Neural progenitor cell (in vitro differentiated cells): ENCODE data around the gene PRKCB. TPM values are rescaled to one million over a fixed set of nuclear protein-coding genes. Genes with fewer than 3 reads are reported as not detected.

ENCODE experiments used
- DNase-seq: peaks from one replicate; pipeline ENCODE4 v3.0.0-alpha.2; 2016; ENCODE audit warnings: low spot score
- H2AFZ ChIP-seq: fragments of 200-600 bp; sonication (generic); replicated peaks from 2 replicates; pipeline ENCODE4 v1.6.1; 2016; ENCODE audit warnings: antibody characterized with exemption
- H3F3A ChIP-seq: fragments of 200-600 bp; sonication (generic); 2 replicates; pipeline ENCODE4 v1.6.1; 2016; ENCODE audit warnings: antibody characterized with exemption, low read depth
- H3K27ac ChIP-seq: fragments of 200-600 bp; sonication (generic); 2 replicates; pipeline ENCODE4 v1.5.1; 2016; ENCODE audit warnings: mild to moderate bottlenecking
- H3K27me3 ChIP-seq: fragments of 200-600 bp; sonication (generic); 2 replicates; pipeline ENCODE4 v1.6.1; 2016; ENCODE audit warnings: mild to moderate bottlenecking, moderate library complexity
- H3K36me3 ChIP-seq: fragments of 200-600 bp; sonication (generic); 2 replicates; pipeline ENCODE4 v1.5.1; 2016
- H3K4me1 ChIP-seq: fragments of 200-600 bp; sonication (generic); 2 replicates; pipeline ENCODE4 v1.6.1; 2016; ENCODE audit warnings: mixed run types
- H3K4me2 ChIP-seq: fragments of 200-600 bp; sonication (generic); 2 replicates; pipeline ENCODE4 v1.6.1; 2016
- H3K4me3 ChIP-seq: fragments of 200-600 bp; sonication (generic); 2 replicates; pipeline ENCODE4 v1.5.1; 2016
- H3K79me2 ChIP-seq: fragments of 200-600 bp; sonication (generic); 2 replicates; pipeline ENCODE4 v1.6.1; 2016; ENCODE audit warnings: low read depth
- H3K9ac ChIP-seq: fragments of 200-600 bp; sonication (generic); 2 replicates; pipeline ENCODE4 v1.6.1; 2016
- H3K9me3 ChIP-seq: fragments of 200-600 bp; sonication (generic); 2 replicates; pipeline ENCODE4 v1.5.1; 2016; ENCODE audit warnings: low read depth
- H4K20me1 ChIP-seq: fragments of 200-600 bp; sonication (generic); 2 replicates; pipeline ENCODE4 v1.6.1; 2016; ENCODE audit warnings: low read depth
- H3K27ac Mint-ChIP-seq: 3 replicates; pipeline ENCODE4 v1.8.0; 2021; ENCODE audit warnings: mixed read lengths
- H3K27me3 Mint-ChIP-seq: 2 replicates; pipeline ENCODE4 v1.8.0; 2022; ENCODE audit warnings: low read depth, mild to moderate bottlenecking, inconsistent platforms, moderate library complexity, mixed read lengths; ENCODE audit not compliant: insufficient read depth
- H3K36me3 Mint-ChIP-seq: 3 replicates; pipeline ENCODE4 v1.8.0; 2021; ENCODE audit warnings: mixed read lengths
- H3K4me1 Mint-ChIP-seq: 3 replicates; pipeline ENCODE4 v1.8.0; 2021; ENCODE audit warnings: mixed read lengths
- H3K4me3 Mint-ChIP-seq: 3 replicates; pipeline ENCODE4 v1.8.0; 2021; ENCODE audit warnings: mild to moderate bottlenecking, moderate library complexity, mixed read lengths
- H3K9me3 Mint-ChIP-seq: 3 replicates; pipeline ENCODE4 v1.8.0; 2020; ENCODE audit warnings: mixed read lengths
- CTCF ChIP-seq: fragments of 200-600 bp; sonication (generic); IDR thresholded peaks from 2 replicates; pipeline ENCODE4 v1.5.1; 2017; ENCODE audit warnings: antibody characterized with exemption, mild to moderate bottlenecking
- EZH2 ChIP-seq: fragments of 200-600 bp; sonication (generic); IDR thresholded peaks from 2 replicates; pipeline ENCODE4 v1.6.1; 2017; ENCODE audit warnings: antibody characterized with exemption, mild to moderate bottlenecking, moderate library complexity
- EZH2phosphoT487 ChIP-seq: fragments of 200-600 bp; sonication (generic); IDR thresholded peaks from 2 replicates; pipeline ENCODE4 v1.6.1; 2017; ENCODE audit warnings: antibody characterized with exemption
- total RNA-seq: library from RNA; depleted of rRNA; stranded (reverse); fragments of >200 nt; gene quantifications from 2 replicates; pipeline ENCODE4 v1.2.3, GENCODE V29; 2015; ENCODE audit warnings: low replicate concordance

PRKCB gene
- total RNA-seq, 1 donor from 2014 or later = 9.5 TPM

- H3K4me3 Mint-ChIP-seq = no peak overlapping the region
- H3K36me3 Mint-ChIP-seq = no peaks in the 10 kb centered on the region
- no peak overlapping the region for H3K27ac ChIP-seq
- no peaks in the 10 kb centered on the region for H3K79me2 ChIP-seq
- H3K27ac Mint-ChIP-seq = no peak overlapping the region
- no peaks in the 10 kb centered on the region for H3K27me3 Mint-ChIP-seq
- H3K9ac ChIP-seq = no peak overlapping the region
- no peak overlapping the region for H2AFZ ChIP-seq
- H3K4me1 Mint-ChIP-seq = no peaks in the 10 kb centered on the region
- no peaks in the 10 kb centered on the region for H3F3A ChIP-seq
- TF ChIP-seq EZH2 = no peak
- H3K4me3 ChIP-seq = no peak overlapping the region
- DNase-seq = no peak
- peaks cover 62% of the 10 kb centered on the region for H3K27me3 ChIP-seq
- no peaks in the 10 kb centered on the region for H4K20me1 ChIP-seq
- H3K4me1 ChIP-seq = peaks cover 7% of the 10 kb centered on the region
- H3K9me3 Mint-ChIP-seq = no peaks in the 10 kb centered on the region
- no peaks in the 10 kb centered on the region for H3K9me3 ChIP-seq
- no peaks in the 10 kb centered on the region for H3K36me3 ChIP-seq
- no peak overlapping the region for H3K4me2 ChIP-seq
Observed at GRCh38 chr16:23866621-23867020, 30.8 kb downstream of the PRKCB start.

GRCh38 chr16:23867566-23867965 lies 31.8 kb downstream of the PRKCB start:
- no peak overlapping the region for H3K27ac Mint-ChIP-seq
- no peak overlapping the region for H3K4me3 ChIP-seq

GRCh38 chr16:23868136-23868535 lies 32.4 kb downstream of the PRKCB start:
- no peaks in the 10 kb centered on the region for H3K9me3 ChIP-seq
- no peak overlapping the region for H3K27ac ChIP-seq
- TF ChIP-seq EZH2phosphoT487 (no peak), EZH2 (no peak), CTCF (no peak)
- H3K9ac ChIP-seq = no peak overlapping the region
- H3K27ac Mint-ChIP-seq = no peak overlapping the region
- H3K4me2 ChIP-seq = no peak overlapping the region
- H3K27me3 Mint-ChIP-seq = no peaks in the 10 kb centered on the region
- H3K79me2 ChIP-seq = no peaks in the 10 kb centered on the region
- H3F3A ChIP-seq = no peaks in the 10 kb centered on the region
- no peaks in the 10 kb centered on the region for H3K4me1 Mint-ChIP-seq
- H3K4me3 ChIP-seq = no peak overlapping the region
- peaks cover 7% of the 10 kb centered on the region for H3K4me1 ChIP-seq
- no peaks in the 10 kb centered on the region for H3K36me3 Mint-ChIP-seq
- no peak overlapping the region for H3K4me3 Mint-ChIP-seq
- H3K36me3 ChIP-seq = no peaks in the 10 kb centered on the region
- peaks cover 49% of the 10 kb centered on the region for H3K27me3 ChIP-seq
- DNase-seq = no peak
- no peaks in the 10 kb centered on the region for H3K9me3 Mint-ChIP-seq
- H2AFZ ChIP-seq = no peak overlapping the region
- H4K20me1 ChIP-seq = no peaks in the 10 kb centered on the region

More at GRCh38 chr16:23867566-23867965, 31.8 kb downstream of the PRKCB start:
- H3K4me1 ChIP-seq = peaks cover 7% of the 10 kb centered on the region
- H3K27me3 ChIP-seq = peaks cover 53% of the 10 kb centered on the region
- TF ChIP-seq EZH2phosphoT487 = no peak
- TF ChIP-seq EZH2 = no peak
- no peak for TF ChIP-seq CTCF
- no peaks in the 10 kb centered on the region for H3K9me3 ChIP-seq
- Mint-ChIP-seq H3K27me3 (no peaks in the 10 kb centered on the region), H3K4me3 (no peak overlapping the region), H3K36me3 (no peaks in the 10 kb centered on the region), H3K9me3 (no peaks in the 10 kb centered on the region), H3K4me1 (no peaks in the 10 kb centered on the region)
- no peak overlapping the region for H3K27ac ChIP-seq
- H3F3A ChIP-seq = no peaks in the 10 kb centered on the region
- no peaks in the 10 kb centered on the region for H4K20me1 ChIP-seq
- no peaks in the 10 kb centered on the region for H3K79me2 ChIP-seq
- no peak overlapping the region for H2AFZ ChIP-seq
- no peak overlapping the region for H3K4me2 ChIP-seq
- DNase-seq = no peak
- no peaks in the 10 kb centered on the region for H3K36me3 ChIP-seq
- H3K9ac ChIP-seq = no peak overlapping the region

GRCh38 chr16:23869052-23869451 lies 33.3 kb downstream of the PRKCB start:
- TF ChIP-seq CTCF (no peak), EZH2phosphoT487 (no peak), EZH2 (no peak)
- peaks cover 7% of the 10 kb centered on the region for H3K4me1 ChIP-seq
- Mint-ChIP-seq H3K4me1 (no peaks in the 10 kb centered on the region), H3K9me3 (no peaks in the 10 kb centered on the region), H3K36me3 (no peaks in the 10 kb centered on the region), H3K27me3 (no peaks in the 10 kb centered on the region), H3K4me3 (no peak overlapping the region), H3K27ac (no peak overlapping the region)
- no peak overlapping the region for H2AFZ ChIP-seq
- H3K79me2 ChIP-seq = no peaks in the 10 kb centered on the region
- H4K20me1 ChIP-seq = no peaks in the 10 kb centered on the region
- H3K27me3 ChIP-seq = peaks cover 40% of the 10 kb centered on the region
- no peak overlapping the region for H3K27ac ChIP-seq
- no peaks in the 10 kb centered on the region for H3K9me3 ChIP-seq
- no peak overlapping the region for H3K4me2 ChIP-seq
- H3K36me3 ChIP-seq = no peaks in the 10 kb centered on the region
- no peak overlapping the region for H3K4me3 ChIP-seq
- DNase-seq = peak; percentile 57
- H3F3A ChIP-seq = no peaks in the 10 kb centered on the region
- H3K9ac ChIP-seq = no peak overlapping the region
